Esophagus squamous epithelium (tissue), 5 donors: ENCODE measurements around the gene HMCN1. TPM values are rescaled to one million over a fixed set of nuclear protein-coding genes. Genes with fewer than 3 reads are reported as not detected.

Experiments
- DNase-seq: peaks from one replicate; lab custom pipeline; 2025; lab: John Stamatoyannopoulos, UW
- H3K27ac ChIP-seq, 4 donors: fragments of 200-600 bp; sonication (generic); one replicate each; pipeline ENCODE4 v1.5.1; 2016 to 2019; ENCODE audit warnings: mild to moderate bottlenecking in 1 of 4
- H3K27me3 ChIP-seq, 4 donors: fragments of 200-600 bp; sonication (generic); 1 replicate in 3 of 4; 2 replicates in 1 of 4; pipeline versions ENCODE4 v1.5.1 to v1.6.0; 2017 to 2021; ENCODE audit warnings: antibody characterized with exemption in 1 of 4
- H3K36me3 ChIP-seq, 3 donors: fragments of 200-600 bp; sonication (generic); one replicate each; pipeline ENCODE4 v1.5.1; 2016 to 2019
- H3K4me1 ChIP-seq, 3 donors: fragments of 200-600 bp; sonication (generic); one replicate each; pipeline ENCODE4 v1.5.1; 2017 to 2019
- H3K4me3 ChIP-seq, 4 donors: fragments of 200-600 bp; sonication (generic); 1 replicate in 3 of 4; 2 replicates in 1 of 4; pipeline ENCODE4 v1.5.1; 2016 to 2019; ENCODE audit warnings: mild to moderate bottlenecking in 2 of 4, moderate library complexity in 1 of 4
- H3K9me3 ChIP-seq, 3 donors: fragments of 200-600 bp; sonication (generic); one replicate each; pipeline ENCODE4 v1.5.1; 2016 to 2019
- CTCF ChIP-seq, 6 experiments: fragments of 450-650 bp in 4 of 6; fragments of 200-600 bp in 2 of 6; sonication (generic) in 2 of 6; IDR thresholded peaks; one replicate each; pipeline ENCODE4 v1.5.1; 2016 to 2019; ENCODE audit warnings: antibody characterized with exemption in 6 of 6, mild to moderate bottlenecking in 4 of 6, moderate library complexity in 4 of 6
- POLR2A ChIP-seq, 4 donors: fragments of 450-650 bp; IDR thresholded peaks; one replicate each; pipeline ENCODE4 v1.6.1; 2017; ENCODE audit warnings: antibody characterized with exemption in 4 of 4, mild to moderate bottlenecking in 4 of 4, moderate library complexity in 3 of 4
- WGBS, 2 donors: methylation state at CpG; one replicate each; pipeline ENCODE4 v1.1.5; 2018; 5-methylcytosine and 5-hydroxymethylcytosine counted together
- intact Hi-C: fragments of 100-400 bp; cut with DNase I; formaldehyde crosslinking; loops from one replicate; pipeline ENCODE4 v1.15.0; 2022
- total RNA-seq, 4 donors: library from RNA; depleted of rRNA; stranded (reverse); fragments of >200 nt; gene quantifications; one replicate each; pipeline ENCODE4 v1.1.0, GENCODE V29; 2016
- donor health status: DM: yes; HTN: yes; CAD: no.

The HMCN1 gene
- total RNA-seq, 4 donors from 2014 or later, result 0.49 to 6.7 (median 3.3) TPM

GRCh38 chr1:185816460-185816859, 82.3 kb downstream of the HMCN1 start:
- TF ChIP-seq POLR2A (IDR thresholded peaks at IDR 0.05) (no peak), CTCF (IDR thresholded peaks at IDR 0.05) (no peak)
- DNase-seq, result no peak
- Histone ChIP-seq H3K9me3 (no peaks in the 10 kb centered on the region), H3K27ac (no peak overlapping the region), H3K4me1 (no peaks in the 10 kb centered on the region), H3K36me3 (no peaks in the 10 kb centered on the region), H3K27me3 (no peaks in the 10 kb centered on the region), H3K4me3 (no peak overlapping the region)
- WGBS, 2 donors, result 30 to 38% methylated on average over 1 of the region's 1 CpG
- intact Hi-C loops, result no loop called here

- no peak for DNase-seq
- TF ChIP-seq POLR2A (IDR thresholded peaks at IDR 0.05), result no peak
- no peak for TF ChIP-seq CTCF (IDR thresholded peaks at IDR 0.05)
- no peaks in the 10 kb centered on the region for H3K36me3 ChIP-seq
- no peak overlapping the region for H3K4me3 ChIP-seq
- no peak overlapping the region for H3K27ac ChIP-seq
- H3K4me1 ChIP-seq, result no peaks in the 10 kb centered on the region
- intact Hi-C loops, result no loop called here
- H3K27me3 ChIP-seq, result no peaks in the 10 kb centered on the region
- no peaks in the 10 kb centered on the region for H3K9me3 ChIP-seq
Observed at GRCh38 chr1:185819798-185820197, 85.6 kb downstream of the HMCN1 start.

GRCh38 chr1:185821612-185822385, 87.6 kb downstream of the HMCN1 start:
- no peaks in the 10 kb centered on the region for H3K27me3 ChIP-seq
- H3K4me1 ChIP-seq, result no peaks in the 10 kb centered on the region
- no peaks in the 10 kb centered on the region for H3K36me3 ChIP-seq
- H3K9me3 ChIP-seq, result no peaks in the 10 kb centered on the region
- intact Hi-C loops, result no loop called here
- no peak for DNase-seq
- no peak for TF ChIP-seq POLR2A (IDR thresholded peaks at IDR 0.05)
- no peak for TF ChIP-seq CTCF (IDR thresholded peaks at IDR 0.05)
- no peak overlapping the region for H3K27ac ChIP-seq
- no peak overlapping the region for H3K4me3 ChIP-seq
- 93 to 96% methylated on average over 3 of the region's 3 CpGs for WGBS, 2 donors

- no peaks in the 10 kb centered on the region for H3K27me3 ChIP-seq
Observed at GRCh38 chr1:185823467-185823866, 89.3 kb downstream of the HMCN1 start.

More at GRCh38 chr1:185823467-185823866, 89.3 kb downstream of the HMCN1 start:
- no peaks in the 10 kb centered on the region for H3K9me3 ChIP-seq
- H3K27ac ChIP-seq, result no peak overlapping the region
- H3K4me3 ChIP-seq, result no peak overlapping the region
- no peak for DNase-seq
- H3K36me3 ChIP-seq, result no peaks in the 10 kb centered on the region
- H3K4me1 ChIP-seq, result no peaks in the 10 kb centered on the region
- WGBS, 2 donors, result 84 to 85% methylated on average over 2 of the region's 2 CpGs
- no peak for TF ChIP-seq CTCF (IDR thresholded peaks at IDR 0.05)
- no peak for TF ChIP-seq POLR2A (IDR thresholded peaks at IDR 0.05)
- intact Hi-C loops, result no loop called here
